IMR-90 (cell line): ENCODE data around the gene AMPD1. TPM values are rescaled to one million over a fixed set of nuclear protein-coding genes. Genes with fewer than 3 reads are reported as not detected.

Experiments
- ATAC-seq: fragments of 200-7000 bp; cut with Tn5 transposase; 2 replicates; pipeline ENCODE4 v1.9.1; 2020; ENCODE audit warnings: low read depth, mild to moderate bottlenecking, moderate library complexity
- BruUV-seq: library from RNA; stranded (reverse); fragments of 400-500 nt; replicated peaks from 2 replicates; lab custom pipeline; 2021; lab: Mats Ljungman, UMichigan
- CTCF ChIA-PET: fragments of 300-600 bp; formaldehyde crosslinking; extraction: SDS; loops from one replicate; lab custom pipeline; 2021; ENCODE audit warnings: antibody characterized with exemption; lab: Yijun Ruan, JAX
- POLR2A ChIA-PET: fragments of 300-600 bp; sonication (Branson Sonifier 250); formaldehyde crosslinking; loops from one replicate; lab custom pipeline; 2022; ENCODE audit warnings: antibody characterized with exemption; ENCODE audit not compliant: unreplicated experiment; lab: Charles Lee
- DNase-seq: peaks from one replicate; pipeline ENCODE4 v3.0.0; 2013
- H2AFZ ChIP-seq: replicated peaks from 2 replicates; pipeline ENCODE3; 2013; ENCODE audit warnings: low read length, mild to moderate bottlenecking; ENCODE audit not compliant: poor library complexity
- H2AK5ac ChIP-seq: 2 replicates; pipeline ENCODE4 v1.6.1; 2013; ENCODE audit warnings: low read depth, low read length, inconsistent platforms
- H2AK9ac ChIP-seq: replicated peaks from 2 replicates; pipeline ENCODE3; 2013; ENCODE audit warnings: mild to moderate bottlenecking, low read depth, low read length, moderate library complexity; ENCODE audit not compliant: poor library complexity
- H2BK120ac ChIP-seq: 2 replicates; pipeline ENCODE4 v1.6.1; 2013; ENCODE audit warnings: low read depth, low read length, inconsistent platforms
- H2BK15ac ChIP-seq: 3 replicates; pipeline ENCODE4 v1.6.1; 2013; ENCODE audit warnings: low read depth, low read length, inconsistent platforms
- H2BK20ac ChIP-seq: 2 replicates; pipeline ENCODE4 v1.6.1; 2013; ENCODE audit warnings: low read depth, mild to moderate bottlenecking, inconsistent platforms, low read length, moderate library complexity
- H2BK5ac ChIP-seq: 2 replicates; pipeline ENCODE4 v1.6.1; 2013; ENCODE audit warnings: mild to moderate bottlenecking, low read depth, low read length, inconsistent platforms; ENCODE audit not compliant: poor library complexity, severe bottlenecking
- H3K14ac ChIP-seq: replicated peaks from 2 replicates; pipeline ENCODE4 v1.6.1; 2013; ENCODE audit warnings: low read depth, low read length, inconsistent platforms
- H3K18ac ChIP-seq: 2 replicates; pipeline ENCODE4 v1.6.1; 2013; ENCODE audit warnings: low read depth, low read length, control low read depth
- H3K23ac ChIP-seq: 2 replicates; pipeline ENCODE4 v1.6.1; 2013; ENCODE audit warnings: low read depth, low read length, inconsistent platforms
- H3K27ac ChIP-seq: 2 replicates; pipeline ENCODE4 v1.5.1; 2013; ENCODE audit warnings: mild to moderate bottlenecking, control low read depth, low read length; ENCODE audit not compliant: insufficient read depth
- H3K27me3 ChIP-seq: 2 replicates; pipeline ENCODE4 v1.6.1; 2013; ENCODE audit warnings: low read length; ENCODE audit not compliant: control insufficient read depth, insufficient read depth
- H3K36me3 ChIP-seq: 2 replicates; pipeline ENCODE4 v1.6.1; 2013; ENCODE audit warnings: low read length, mixed read lengths; ENCODE audit not compliant: control insufficient read depth, insufficient read depth
- H3K4ac ChIP-seq: 2 replicates; pipeline ENCODE4 v1.6.1; 2013; ENCODE audit warnings: low read depth, low read length, inconsistent platforms
- H3K4me1 ChIP-seq: 2 replicates; pipeline ENCODE4 v1.6.1; 2013; ENCODE audit warnings: low read length, mixed read lengths; ENCODE audit not compliant: control insufficient read depth, insufficient read depth
- H3K4me2 ChIP-seq: 2 replicates; pipeline ENCODE4 v1.6.1; 2013; ENCODE audit warnings: low read depth, mild to moderate bottlenecking, control low read depth, low read length, moderate library complexity
- H3K4me3 ChIP-seq: 2 replicates; pipeline ENCODE4 v1.5.1; 2013; ENCODE audit warnings: low read depth, mild to moderate bottlenecking, control low read depth, low read length, moderate library complexity; ENCODE audit not compliant: insufficient read depth
- H3K56ac ChIP-seq: 2 replicates; pipeline ENCODE4 v1.6.1; 2013; ENCODE audit warnings: low read length, inconsistent platforms; ENCODE audit not compliant: insufficient read depth; ENCODE audit errors: extremely low read depth
- H3K79me1 ChIP-seq, 2 experiments: 2 replicates each; pipeline ENCODE4 v1.6.1; 2013; ENCODE audit warnings: low read length in 2 of 2, inconsistent platforms in 1 of 2, low read depth in 1 of 2
- H3K9ac ChIP-seq: 2 replicates; pipeline ENCODE4 v1.6.1; 2013; ENCODE audit warnings: low read depth, low read length, control low read depth
- H3K9me1 ChIP-seq: 2 replicates; pipeline ENCODE4 v1.6.1; 2013; ENCODE audit warnings: low read length, inconsistent platforms; ENCODE audit not compliant: insufficient read depth
- H3K9me3 ChIP-seq: 2 replicates; pipeline ENCODE4 v1.6.1; 2013; ENCODE audit warnings: low read length; ENCODE audit not compliant: control insufficient read depth, insufficient read depth
- H4K20me1 ChIP-seq: 2 replicates; pipeline ENCODE4 v1.6.1; 2013; ENCODE audit warnings: low read length, inconsistent platforms; ENCODE audit not compliant: insufficient read depth
- H4K5ac ChIP-seq: 2 replicates; pipeline ENCODE4 v1.6.1; 2013; ENCODE audit warnings: mild to moderate bottlenecking, low read depth, low read length, control low read depth
- H4K8ac ChIP-seq, 2 experiments: 2 replicates each; pipeline ENCODE4 v1.6.1; 2013; ENCODE audit warnings: low read depth in 2 of 2, low read length in 2 of 2, control low read depth in 1 of 2, inconsistent platforms in 1 of 2
- H4K91ac ChIP-seq: 2 replicates; pipeline ENCODE4 v1.6.1; 2013; ENCODE audit warnings: low read depth, low read length, inconsistent platforms; ENCODE audit not compliant: insufficient read depth
- CTCF ChIP-seq: conservative IDR thresholded peaks from 2 replicates; pipeline ENCODE4 v1.5.1; 2012; ENCODE audit warnings: mild to moderate bottlenecking, low read depth, low read length, improper control_type of control experiment
- MAZ ChIP-seq: IDR thresholded peaks from 2 replicates; pipeline ENCODE4 v1.6.1; 2012; ENCODE audit warnings: low read depth, mild to moderate bottlenecking, low read length, improper control_type of control experiment, moderate library complexity, borderline replicate concordance
- RAD21 ChIP-seq: IDR thresholded peaks from 2 replicates; pipeline ENCODE4 v1.6.1; 2012; ENCODE audit warnings: low read length, improper control_type of control experiment
- SMC3 ChIP-seq: fragments of 150-350 bp; IDR thresholded peaks from 2 replicates; pipeline ENCODE4 v1.6.1; 2016; ENCODE audit warnings: low read depth, mild to moderate bottlenecking, antibody characterized with exemption, low read length, moderate library complexity
- WGBS, 2 experiments: methylation state at CpG; one replicate each; pipeline versions ENCODE4 v1.1.5 to v1.1.7; 2013; ENCODE audit warnings: missing lambda C conversion rate in 2 of 2; ENCODE audit not compliant: insufficient read length in 1 of 2; ENCODE audit errors: extremely low coverage in 2 of 2; 5-methylcytosine and 5-hydroxymethylcytosine counted together
- dilution Hi-C: fragments of 300-500 bp; cut with HindIII; formaldehyde crosslinking; loops from one replicate; pipeline ENCODE4 v1.14.3; 2018; ENCODE audit warnings: low sequenced_read_pairs; ENCODE audit not compliant: unreplicated experiment
- in situ Hi-C: fragments of 300-500 bp; cut with MboI; formaldehyde crosslinking; loops from 3 replicates; pipeline ENCODE4 v1.14.3; 2019; ENCODE audit warnings: low sequenced_read_pairs, inconsistent platforms, mixed read lengths
- intact Hi-C: fragments of 100-400 bp; cut with micrococcal nuclease; formaldehyde crosslinking; loops from 2 replicates; pipeline ENCODE4 v1.10.0; 2022
- polyA plus RNA-seq, 3 experiments: library from polyadenylated mRNA; depleted of rRNA; stranded (reverse); fragments of >200 nt; gene quantifications; 2 replicates each; pipeline ENCODE4 v1.2.3, GENCODE V29; 2012; ENCODE audit warnings: low replicate concordance in 1 of 3
- total RNA-seq: library from RNA; depleted of rRNA; stranded (reverse); fragments of >200 nt; gene quantifications from 2 replicates; pipeline ENCODE4 v1.2.3, GENCODE V29; 2012

The AMPD1 gene
- total and polyA plus RNA-seq, 2 of the 4 experiments (the other 2 are of a cell fraction): not detected

- POLR2A ChIA-PET: no interaction called here
- 0 out of 2 replicates have a peak, but pooled peaks cover 3% of the 10 kb centered on the region for H3K9me1 ChIP-seq
- no peak overlapping the region for H3K56ac ChIP-seq
- no peak overlapping the region for H3K4ac ChIP-seq
- H3K27ac ChIP-seq: no peak overlapping the region
- H4K20me1 ChIP-seq: no peaks in the 10 kb centered on the region
- H2AK5ac ChIP-seq: no peak overlapping the region
- no peak overlapping the region for H3K18ac ChIP-seq
- no peaks in the 10 kb centered on the region for H3K36me3 ChIP-seq
- in situ Hi-C loops (no loop called here), dilution Hi-C loops (no loop called here), intact Hi-C loops (loop anchor here (2.0 kb wide), 3 partner anchors 90 to 692 kb away; partner anchors contain the start of genes BCAS2 and OLFML3)
- no peak overlapping the region for H3K23ac ChIP-seq
- H2AFZ ChIP-seq: no peak overlapping the region
- H3K4me1 ChIP-seq: no peaks in the 10 kb centered on the region
- no peak overlapping the region for H2BK120ac ChIP-seq
- ATAC-seq: no peak
- H4K5ac ChIP-seq: no peak overlapping the region
- no peak overlapping the region for H2BK5ac ChIP-seq
- H3K4me2 ChIP-seq: no peak overlapping the region
- H3K9me3 ChIP-seq: no peaks in the 10 kb centered on the region
- peaks cover 8% of the 10 kb centered on the region for H3K27me3 ChIP-seq
- peak; percentile 32 for DNase-seq
- no peak overlapping the region for H2AK9ac ChIP-seq
- no peak for TF ChIP-seq MAZ
- peak; percentile 52 for TF ChIP-seq CTCF
- TF ChIP-seq SMC3: peak; percentile 24; the same call in 1 of the 2 replicates
- TF ChIP-seq RAD21: peak; percentile 52
- no peak overlapping the region for H3K4me3 ChIP-seq
- H2BK20ac ChIP-seq: no peak overlapping the region
- CTCF ChIA-PET: interaction anchor here (0.6 to 0.7 kb wide), 2 partner anchors 21 to 51 kb away, joined by 4 to 6 read pairs; no protein-coding TSS in a partner anchor
- H3K79me1 ChIP-seq: no peaks in the 10 kb centered on the region
- no peak overlapping the region for H3K14ac ChIP-seq
- H3K9ac ChIP-seq: no peak overlapping the region
- BruUV-seq: no TSS peak
- no peak overlapping the region for H4K91ac ChIP-seq
- WGBS, 2 experiments: 42% methylated on average over 2 of the region's 9 CpGs; no CpG with 5 or more reads in 1 of the 2 experiments
- H2BK15ac ChIP-seq: no peak overlapping the region
- H4K8ac ChIP-seq: no peak overlapping the region
These were observed 24.1 kb downstream of the AMPD1 start for GRCh38 chr1:114671011-114671938.
